Fibroblast of pulmonary artery (primary cell): ENCODE data around the gene PLSCR1.

Experiments
- DNase-seq: peaks from one replicate; pipeline ENCODE4 v3.0.0-alpha.2; 2010; ENCODE audit warnings: low read depth
- H3K4me3 ChIP-seq: replicated peaks from 2 replicates; pipeline ENCODE4 v1.5.1; 2011; ENCODE audit warnings: low read depth, mild to moderate bottlenecking, control low read depth, low read length, moderate library complexity
- CTCF ChIP-seq: IDR thresholded peaks from 2 replicates; pipeline ENCODE4 v1.5.1; 2011; ENCODE audit warnings: mild to moderate bottlenecking, control low read depth, low read length, inconsistent platforms; ENCODE audit errors: missing control alignments

PLSCR1 gene

GRCh38 chr3:146544002-146544928, at the start of gene PLSCR1:
PLSCR1 (minus strand) TSS chr3:146544607; CDS start chr3:146536552, 8,055 bp downstream.
- H3K4me3 ChIP-seq, result peak within 1 kb of the TSS; percentile 78
- no peak for TF ChIP-seq CTCF
- peak; percentile 99 for DNase-seq

GRCh38 chr3:146593776-146594175, 49.4 kb upstream of the PLSCR1 start:
- no peak for TF ChIP-seq CTCF
- no peak for DNase-seq

GRCh38 chr3:146590521-146590920, 46.1 kb upstream of the PLSCR1 start:
- no peak for TF ChIP-seq CTCF
- peak; percentile 47 for DNase-seq
- no peak overlapping the region for H3K4me3 ChIP-seq

More at GRCh38 chr3:146593776-146594175, 49.4 kb upstream of the PLSCR1 start:
- H3K4me3 ChIP-seq, result no peak overlapping the region

- H3K4me3 ChIP-seq, result no peak overlapping the region
- peak; percentile 76 for DNase-seq
- peak; percentile 60 for TF ChIP-seq CTCF
These were observed 45.6 kb upstream of the PLSCR1 start for GRCh38 chr3:146589899-146590508.

GRCh38 chr3:146585156-146585555, 40.7 kb upstream of the PLSCR1 start:
- no peak for TF ChIP-seq CTCF
- H3K4me3 ChIP-seq, result no peak overlapping the region
- DNase-seq, result no peak

GRCh38 chr3:146581951-146582467, 37.6 kb upstream of the PLSCR1 start:
- no peak for TF ChIP-seq CTCF
- no peak overlapping the region for H3K4me3 ChIP-seq
- DNase-seq, result peak; percentile 66
